Stimulated activated CD8-positive, alpha-beta memory T cell treated with anti-CD3 and anti-CD28 coated beads, Interleukin-15, amount 100 ng/mL, for 48 hours (primary cell): ENCODE results near the gene CLIC5.

Experiments used
- DNase-seq, 2 donors: peaks; one replicate each; pipeline ENCODE4 v3.0.0-alpha.2; 2020; ENCODE audit warnings: low read depth in 2 of 2

The CLIC5 gene

GRCh38 chr6:45895569-45895968 is 120.1 kb downstream of the CLIC5 start:
- no peak for DNase-seq

- DNase-seq = no peak
Measured at GRCh38 chr6:45892696-45893245, 122.9 kb downstream of the CLIC5 start.

GRCh38 chr6:45892196-45892595 is 123.5 kb downstream of the CLIC5 start:
- no peak for DNase-seq

- no peak for DNase-seq
Measured at GRCh38 chr6:45886776-45887175, 128.9 kb downstream of the CLIC5 start.

- DNase-seq = no peak
Measured at GRCh38 chr6:45884336-45884735, 131.3 kb downstream of the CLIC5 start.

- DNase-seq = no peak
Measured at GRCh38 chr6:45882671-45883070, 133.0 kb downstream of the CLIC5 start.

GRCh38 chr6:45881705-45882467 is 133.8 kb downstream of the CLIC5 start:
- no peak for DNase-seq

GRCh38 chr6:45880676-45881075 is 135.0 kb downstream of the CLIC5 start:
- no peak for DNase-seq

- DNase-seq = no peak
Measured at GRCh38 chr6:45880159-45880558, 135.5 kb downstream of the CLIC5 start.

- DNase-seq = no peak
Measured at GRCh38 chr6:45877970-45878590, 137.6 kb downstream of the CLIC5 start.

GRCh38 chr6:45872827-45873365 is 142.8 kb downstream of the CLIC5 start:
- no peak for DNase-seq

GRCh38 chr6:45870531-45870930 is 145.1 kb downstream of the CLIC5 start:
- no peak for DNase-seq

- DNase-seq = no peak
Measured at GRCh38 chr6:45864651-45865050, 151.0 kb downstream of the CLIC5 start.

- no peak for DNase-seq
Measured at GRCh38 chr6:45858691-45859090, 157.0 kb downstream of the CLIC5 start.

- no peak for DNase-seq
Measured at GRCh38 chr6:45857827-45858226, 157.8 kb downstream of the CLIC5 start.

GRCh38 chr6:45855642-45856394 is 159.8 kb downstream of the CLIC5 start:
- DNase-seq = no peak

GRCh38 chr6:45854149-45854742 is 161.4 kb downstream of the CLIC5 start:
- DNase-seq = no peak

GRCh38 chr6:45851034-45851400 is 164.6 kb downstream of the CLIC5 start:
- DNase-seq = no peak

GRCh38 chr6:45850378-45851033 is 165.2 kb downstream of the CLIC5 start:
- no peak for DNase-seq

GRCh38 chr6:45845567-45845966 is 170.1 kb downstream of the CLIC5 start:
- no peak for DNase-seq

GRCh38 chr6:45844986-45845385 is 170.7 kb downstream of the CLIC5 start:
- DNase-seq = no peak
